Sigmoid colon (tissue), 4 donors: Measurements from ENCODE around the gene ZFHX3.

Source experiments
- CTCF ChIP-seq, 4 experiments: fragments of 450-650 bp in 3 of 4; fragments of 200-600 bp in 1 of 4; IDR thresholded peaks; one replicate each; pipeline ENCODE4 v1.5.1; 2016 to 2019; ENCODE audit warnings: antibody characterized with exemption in 4 of 4, mild to moderate bottlenecking in 3 of 4, moderate library complexity in 2 of 4
- EP300 ChIP-seq, 4 donors: sonication (generic); formaldehyde crosslinking; IDR thresholded peaks; one replicate each; pipeline ENCODE4 v1.6.1; 2017; ENCODE audit warnings: antibody characterized with exemption in 4 of 4
- POLR2A ChIP-seq, 2 donors: fragments of 450-650 bp; IDR thresholded peaks; one replicate each; pipeline ENCODE4 v1.6.1; 2016; ENCODE audit warnings: antibody characterized with exemption in 2 of 2, mild to moderate bottlenecking in 2 of 2, moderate library complexity in 2 of 2

- TF ChIP-seq POLR2A (IDR thresholded peaks at IDR 0.05) (no peak), CTCF (IDR thresholded peaks at IDR 0.05) (no peak), EP300 (IDR thresholded peaks at IDR 0.05) (no peak)
Observed at GRCh38 chr16:72876981-72877373, 171.0 kb downstream of the ZFHX3 start.
